DND-41 (cell line): ENCODE results near the gene STARD9.
A peak's percentile ranks its signal among the peaks of the same experiment; 100 is the strongest.

Experiments used
- ATAC-seq: fragments of 200-7000 bp; cut with Tn5 transposase; 3 replicates; pipeline ENCODE4 v1.9.1; 2021; ENCODE audit warnings: low read depth; ENCODE audit not compliant: insufficient read depth
- DNase-seq: peaks from one replicate; pipeline ENCODE4 v3.0.0-alpha.2; 2020
- H2AFZ ChIP-seq: 2 replicates; pipeline ENCODE4 v1.6.0; 2012; ENCODE audit warnings: low read depth, low read length
- H3K27ac ChIP-seq: 2 replicates; pipeline ENCODE4 v1.5.1; 2012; ENCODE audit warnings: low read length, inconsistent platforms
- H3K27me3 ChIP-seq: fragments of 200-600 bp; sonication (generic); 2 replicates; pipeline ENCODE4 v1.6.0; 2012; ENCODE audit warnings: low read length, mild to moderate bottlenecking, inconsistent platforms; ENCODE audit not compliant: insufficient read depth, poor library complexity
- H3K36me3 ChIP-seq: 2 replicates; pipeline ENCODE4 v1.5.1; 2012; ENCODE audit warnings: low read length, inconsistent platforms; ENCODE audit not compliant: insufficient read depth
- H3K4me1 ChIP-seq: 2 replicates; pipeline ENCODE4 v1.5.1; 2012; ENCODE audit warnings: mild to moderate bottlenecking, low read length; ENCODE audit not compliant: insufficient read depth
- H3K4me2 ChIP-seq: 2 replicates; pipeline ENCODE4 v1.6.0; 2012; ENCODE audit warnings: mild to moderate bottlenecking, moderate library complexity, low read length, inconsistent platforms; ENCODE audit not compliant: insufficient read depth
- H3K4me3 ChIP-seq, 2 experiments: fragments of 200-600 bp in 1 of 2; shearing (Covaris generic) in 1 of 2; 2 replicates each; pipeline ENCODE4 v1.5.1; 2012 to 2016; ENCODE audit warnings: inconsistent platforms in 2 of 2, low read length in 2 of 2, mild to moderate bottlenecking in 2 of 2, low read depth in 1 of 2, moderate library complexity in 1 of 2
- H3K79me2 ChIP-seq: 2 replicates; pipeline ENCODE4 v1.6.0; 2012; ENCODE audit warnings: low read length, inconsistent platforms; ENCODE audit not compliant: insufficient read depth
- H3K9ac ChIP-seq: 2 replicates; pipeline ENCODE4 v1.6.0; 2012; ENCODE audit warnings: low read depth, mild to moderate bottlenecking, inconsistent platforms, low read length, moderate library complexity
- H3K9me3 ChIP-seq: 2 replicates; pipeline ENCODE4 v1.5.1; 2012; ENCODE audit warnings: low read length, moderate library complexity, mild to moderate bottlenecking, inconsistent platforms; ENCODE audit not compliant: insufficient read depth, severe bottlenecking
- H4K20me1 ChIP-seq: 2 replicates; pipeline ENCODE4 v1.6.0; 2012; ENCODE audit warnings: low read length; ENCODE audit not compliant: insufficient read depth
- EZH2 ChIP-seq: IDR thresholded peaks from 3 replicates; pipeline ENCODE4 v1.6.1; 2012; ENCODE audit warnings: borderline replicate concordance, low read depth, mild to moderate bottlenecking, moderate library complexity, low read length, inconsistent platforms; ENCODE audit not compliant: severe bottlenecking
- TF ChIP-seq, protein P1 (sequence below): IDR thresholded peaks from 2 replicates; pipeline ENCODE4 v1.5.1; 2012; ENCODE audit warnings: borderline replicate concordance, low read length, moderate library complexity, mild to moderate bottlenecking; ENCODE audit not compliant: poor library complexity, severe bottlenecking; ENCODE audit errors: extremely low read depth

STARD9 gene

GRCh38 chr15:42650208-42651066 lies 75.0 kb downstream of the STARD9 start:
- Histone ChIP-seq H2AFZ (no peak overlapping the region), H3K27ac (no peak overlapping the region), H4K20me1 (no peaks in the 10 kb centered on the region), H3K4me3 (no peak overlapping the region), H3K9me3 (no peaks in the 10 kb centered on the region), H3K36me3 (no peaks in the 10 kb centered on the region), H3K27me3 (no peaks in the 10 kb centered on the region), H3K79me2 (no peaks in the 10 kb centered on the region), H3K4me1 (no peaks in the 10 kb centered on the region; the same call in 1 of the 2 replicates), H3K4me2 (no peak overlapping the region), H3K9ac (no peak overlapping the region)
- DNase-seq (peak; percentile 53), ATAC-seq (peak; percentile 85)
- TF ChIP-seq, protein P1, sequence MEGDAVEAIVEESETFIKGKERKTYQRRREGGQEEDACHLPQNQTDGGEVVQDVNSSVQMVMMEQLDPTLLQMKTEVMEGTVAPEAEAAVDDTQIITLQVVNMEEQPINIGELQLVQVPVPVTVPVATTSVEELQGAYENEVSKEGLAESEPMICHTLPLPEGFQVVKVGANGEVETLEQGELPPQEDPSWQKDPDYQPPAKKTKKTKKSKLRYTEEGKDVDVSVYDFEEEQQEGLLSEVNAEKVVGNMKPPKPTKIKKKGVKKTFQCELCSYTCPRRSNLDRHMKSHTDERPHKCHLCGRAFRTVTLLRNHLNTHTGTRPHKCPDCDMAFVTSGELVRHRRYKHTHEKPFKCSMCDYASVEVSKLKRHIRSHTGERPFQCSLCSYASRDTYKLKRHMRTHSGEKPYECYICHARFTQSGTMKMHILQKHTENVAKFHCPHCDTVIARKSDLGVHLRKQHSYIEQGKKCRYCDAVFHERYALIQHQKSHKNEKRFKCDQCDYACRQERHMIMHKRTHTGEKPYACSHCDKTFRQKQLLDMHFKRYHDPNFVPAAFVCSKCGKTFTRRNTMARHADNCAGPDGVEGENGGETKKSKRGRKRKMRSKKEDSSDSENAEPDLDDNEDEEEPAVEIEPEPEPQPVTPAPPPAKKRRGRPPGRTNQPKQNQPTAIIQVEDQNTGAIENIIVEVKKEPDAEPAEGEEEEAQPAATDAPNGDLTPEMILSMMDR, result peak; percentile 83
- TF ChIP-seq EZH2, result no peak

DNA sequence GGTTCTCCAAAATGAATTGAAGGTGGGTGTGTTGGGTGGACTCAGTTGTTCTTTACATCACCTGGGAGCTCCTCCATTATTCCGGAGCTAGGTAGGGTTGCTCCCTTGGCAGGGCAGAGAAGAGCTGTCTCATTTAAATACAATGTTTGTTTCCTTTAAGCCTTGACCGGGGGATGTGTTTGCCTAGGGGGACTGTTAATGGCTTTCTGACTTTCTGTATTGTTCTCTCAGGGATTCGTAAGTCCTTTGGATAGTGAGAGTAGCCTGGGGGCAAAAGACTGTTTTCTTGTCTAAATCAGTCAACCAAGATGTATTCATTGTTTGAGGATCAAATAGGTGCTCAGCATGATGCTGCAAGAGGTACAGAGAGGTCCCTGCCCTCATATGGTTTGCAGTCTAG lies 90.4 kb downstream of the STARD9 start:
- Histone ChIP-seq H3K9me3 (no peaks in the 10 kb centered on the region), H3K9ac (no peak overlapping the region), H3K27me3 (no peaks in the 10 kb centered on the region), H3K79me2 (no peaks in the 10 kb centered on the region), H3K36me3 (no peaks in the 10 kb centered on the region), H3K4me2 (no peak overlapping the region), H3K4me1 (no peaks in the 10 kb centered on the region), H3K27ac (no peak overlapping the region), H2AFZ (no peak overlapping the region), H3K4me3 (no peak overlapping the region), H4K20me1 (no peaks in the 10 kb centered on the region)
- DNase-seq (no peak), ATAC-seq (no peak)
- TF ChIP-seq EZH2, result no peak
- TF ChIP-seq, protein P1, result no peak

DNA sequence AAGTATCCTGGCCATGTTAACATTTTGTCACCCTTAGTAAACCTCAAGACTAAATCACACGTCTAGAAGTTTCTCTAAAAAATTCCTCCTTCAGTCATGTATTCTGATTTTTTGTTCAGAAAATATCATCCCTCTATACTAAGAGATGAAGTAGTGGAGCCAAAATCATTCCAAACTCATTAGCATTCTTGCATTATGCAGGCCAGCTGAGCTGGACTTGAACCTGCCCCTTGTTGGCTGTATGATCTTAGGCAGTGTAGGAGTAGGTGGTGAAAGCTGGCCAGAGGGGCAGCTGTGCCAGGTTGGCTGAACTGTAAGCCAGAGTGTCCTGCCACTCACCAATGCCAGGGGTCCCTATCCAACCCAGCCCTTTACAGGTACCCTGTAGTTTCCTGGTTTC lies 92.4 kb downstream of the STARD9 start:
- Histone ChIP-seq H4K20me1 (no peaks in the 10 kb centered on the region), H3K9me3 (no peaks in the 10 kb centered on the region), H2AFZ (no peak overlapping the region), H3K4me3 (no peak overlapping the region), H3K9ac (no peak overlapping the region), H3K27ac (no peak overlapping the region), H3K27me3 (no peaks in the 10 kb centered on the region), H3K4me2 (no peak overlapping the region), H3K79me2 (no peaks in the 10 kb centered on the region), H3K4me1 (no peaks in the 10 kb centered on the region), H3K36me3 (no peaks in the 10 kb centered on the region)
- ATAC-seq (no peak), DNase-seq (no peak)
- no peak for TF ChIP-seq EZH2
- TF ChIP-seq, protein P1, result no peak
